Measurements from ENCODE around the gene LAMTOR5.

DNA sequence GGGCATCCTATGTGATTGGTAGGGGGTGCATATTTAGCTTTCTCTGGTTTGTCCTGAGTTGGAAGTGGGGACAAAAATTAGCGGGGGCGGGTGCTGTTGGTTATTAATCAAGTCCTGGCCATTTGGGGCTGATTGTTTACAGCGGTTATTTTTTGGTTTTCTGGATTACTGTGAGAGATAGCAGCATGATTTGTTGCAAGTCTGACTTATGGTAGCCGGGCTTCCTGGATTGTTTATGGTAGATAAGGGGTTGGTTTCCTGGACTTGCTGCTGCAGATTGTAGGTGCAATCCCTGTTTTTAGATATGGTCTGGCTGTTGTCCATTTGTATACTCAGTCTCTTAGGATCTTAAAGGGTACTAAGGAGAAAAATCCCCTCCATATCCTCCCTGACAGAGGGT is 31.4 kb upstream of the LAMTOR5 start:
- TF ChIP-seq, protein P1, sequence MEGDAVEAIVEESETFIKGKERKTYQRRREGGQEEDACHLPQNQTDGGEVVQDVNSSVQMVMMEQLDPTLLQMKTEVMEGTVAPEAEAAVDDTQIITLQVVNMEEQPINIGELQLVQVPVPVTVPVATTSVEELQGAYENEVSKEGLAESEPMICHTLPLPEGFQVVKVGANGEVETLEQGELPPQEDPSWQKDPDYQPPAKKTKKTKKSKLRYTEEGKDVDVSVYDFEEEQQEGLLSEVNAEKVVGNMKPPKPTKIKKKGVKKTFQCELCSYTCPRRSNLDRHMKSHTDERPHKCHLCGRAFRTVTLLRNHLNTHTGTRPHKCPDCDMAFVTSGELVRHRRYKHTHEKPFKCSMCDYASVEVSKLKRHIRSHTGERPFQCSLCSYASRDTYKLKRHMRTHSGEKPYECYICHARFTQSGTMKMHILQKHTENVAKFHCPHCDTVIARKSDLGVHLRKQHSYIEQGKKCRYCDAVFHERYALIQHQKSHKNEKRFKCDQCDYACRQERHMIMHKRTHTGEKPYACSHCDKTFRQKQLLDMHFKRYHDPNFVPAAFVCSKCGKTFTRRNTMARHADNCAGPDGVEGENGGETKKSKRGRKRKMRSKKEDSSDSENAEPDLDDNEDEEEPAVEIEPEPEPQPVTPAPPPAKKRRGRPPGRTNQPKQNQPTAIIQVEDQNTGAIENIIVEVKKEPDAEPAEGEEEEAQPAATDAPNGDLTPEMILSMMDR (IDR thresholded peaks at IDR 0.05), result no peak
- no peak for TF ChIP-seq POLR2A (IDR thresholded peaks at IDR 0.05)
